RWPE1 (cell line): ENCODE results near the gene FAM118B.

Experiments
- CTCF ChIA-PET: fragments of 350-600 bp; sonication (Branson Sonifier 250); formaldehyde crosslinking; extraction: SDS; loops from one replicate; lab custom pipeline; 2021; lab: Yijun Ruan, JAX
- POLR2A ChIA-PET: fragments of 400-600 bp; formaldehyde crosslinking; extraction: SDS; loops from one replicate; lab custom pipeline; 2020; ENCODE audit warnings: antibody characterized with exemption; ENCODE audit not compliant: low non-redundant PET; lab: Yijun Ruan, JAX
- DNase-seq: peaks from one replicate; pipeline ENCODE4 v3.0.0; 2012; ENCODE audit warnings: low spot score
- H3K27ac ChIP-seq: fragments of 450-650 bp; 2 replicates; pipeline ENCODE4 v1.5.1; 2017
- CTCF ChIP-seq: fragments of 450-650 bp; conservative IDR thresholded peaks from 2 replicates; pipeline ENCODE4 v1.5.1; 2017; ENCODE audit warnings: low read depth, mild to moderate bottlenecking

The FAM118B gene

GRCh38 chr11:126174816-126175215, 36.8 kb upstream of the FAM118B start:
- TF ChIP-seq CTCF = no peak

GRCh38 chr11:126175393-126175792, 36.2 kb upstream of the FAM118B start:
- ChIA-PET POLR2A (no interaction called here), CTCF (no interaction called here)
- no peak overlapping the region for H3K27ac ChIP-seq
- DNase-seq = no peak
- no peak for TF ChIP-seq CTCF

More at GRCh38 chr11:126174816-126175215, 36.8 kb upstream of the FAM118B start:
- CTCF ChIA-PET = interaction anchor here (0.6 kb wide), 1 partner anchor 364 kb away, joined by 3 read pairs; no protein-coding TSS in a partner anchor
- no peak for DNase-seq
- no peak overlapping the region for H3K27ac ChIP-seq
- POLR2A ChIA-PET = no interaction called here

- no peak for DNase-seq
- CTCF ChIA-PET = no interaction called here
- no peak overlapping the region for H3K27ac ChIP-seq
- no peak for TF ChIP-seq CTCF
- POLR2A ChIA-PET = no interaction called here
Measured at GRCh38 chr11:126176853-126177470, 34.6 kb upstream of the FAM118B start.

- DNase-seq = no peak
- ChIA-PET POLR2A (no interaction called here), CTCF (no interaction called here)
- no peak for TF ChIP-seq CTCF
- H3K27ac ChIP-seq = no peak overlapping the region
Measured at GRCh38 chr11:126181939-126182730, 29.4 kb upstream of the FAM118B start.

GRCh38 chr11:126182787-126183445, 28.7 kb upstream of the FAM118B start:
- DNase-seq = no peak
- TF ChIP-seq CTCF = no peak
- ChIA-PET POLR2A (no interaction called here), CTCF (no interaction called here)
- no peak overlapping the region for H3K27ac ChIP-seq

GRCh38 chr11:126185259-126186024, 26.1 kb upstream of the FAM118B start:
- DNase-seq = no peak
- ChIA-PET CTCF (no interaction called here), POLR2A (no interaction called here)
- H3K27ac ChIP-seq = no peak overlapping the region
- TF ChIP-seq CTCF = no peak
